Duodenal mucosa (tissue), 2 donors: ENCODE data around the gene DCD.

ENCODE experiments used
- H3K27ac ChIP-seq: one replicate; pipeline ENCODE4 v1.7.0; 2013; ENCODE audit warnings: low read depth, low read length
- H3K27me3 ChIP-seq, 2 donors: one replicate each; pipeline ENCODE4 v1.7.0; 2013; ENCODE audit warnings: low read length in 2 of 2, control low read depth in 1 of 2; ENCODE audit not compliant: insufficient read depth in 2 of 2, control insufficient read depth in 1 of 2
- H3K36me3 ChIP-seq, 2 donors: one replicate each; pipeline ENCODE4 v1.7.0; 2013; ENCODE audit warnings: low read length in 2 of 2, control low read depth in 1 of 2; ENCODE audit not compliant: insufficient read depth in 2 of 2, control insufficient read depth in 1 of 2
- H3K4me1 ChIP-seq, 2 donors: one replicate each; pipeline ENCODE4 v1.7.0; 2013; ENCODE audit warnings: low read length in 2 of 2, control low read depth in 1 of 2; ENCODE audit not compliant: insufficient read depth in 2 of 2, control insufficient read depth in 1 of 2
- H3K4me3 ChIP-seq, 2 donors: one replicate each; pipeline ENCODE4 v1.7.0; 2013; ENCODE audit warnings: low read length in 2 of 2, low read depth in 1 of 2
- H3K9ac ChIP-seq, 2 donors: one replicate each; pipeline ENCODE4 v1.7.0; 2013; ENCODE audit warnings: low read length in 2 of 2, low read depth in 1 of 2
- H3K9me3 ChIP-seq, 2 donors: one replicate each; pipeline ENCODE4 v1.7.0; 2013; ENCODE audit warnings: low read length in 2 of 2, control low read depth in 1 of 2; ENCODE audit not compliant: control insufficient read depth in 1 of 2

The DCD gene

GRCh38 chr12:54631551-54631950, 16.6 kb downstream of the DCD start:
- H3K4me1 ChIP-seq: no peaks in the 10 kb centered on the region
- no peaks in the 10 kb centered on the region for H3K27me3 ChIP-seq
- no peak overlapping the region for H3K4me3 ChIP-seq

DNA sequence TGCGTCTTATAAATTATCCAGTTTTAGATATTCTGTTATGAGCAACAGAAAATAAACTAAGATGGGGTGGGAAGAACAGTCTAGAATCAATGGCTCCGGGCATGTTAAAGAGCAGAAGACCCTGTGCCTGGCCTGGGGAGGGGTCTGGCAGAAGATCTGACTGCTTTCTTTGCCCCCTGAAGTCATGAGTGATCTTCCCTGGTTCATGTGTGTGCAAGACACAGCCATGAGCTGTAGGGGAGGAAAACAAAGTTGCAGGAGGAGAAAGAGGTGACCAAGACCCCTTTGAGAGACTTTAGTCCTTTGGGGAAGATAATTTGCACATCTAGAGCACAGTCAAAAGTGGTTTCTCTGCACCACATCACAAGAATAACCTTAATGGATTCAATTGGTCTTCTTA, 18.2 kb downstream of the DCD start:
- H3K4me1 ChIP-seq: no peaks in the 10 kb centered on the region
- H3K27me3 ChIP-seq: peaks cover 0 to 3% of the 10 kb centered on the region in 2 donors
- no peak overlapping the region for H3K4me3 ChIP-seq
- H3K27ac ChIP-seq: no peak overlapping the region
- H3K9ac ChIP-seq: no peak overlapping the region
- no peaks in the 10 kb centered on the region for H3K36me3 ChIP-seq
- peaks cover 0 to 3% of the 10 kb centered on the region in 2 donors for H3K9me3 ChIP-seq

More at GRCh38 chr12:54631551-54631950, 16.6 kb downstream of the DCD start:
- H3K9me3 ChIP-seq: peaks cover 0 to 3% of the 10 kb centered on the region in 2 donors
- no peak overlapping the region for H3K27ac ChIP-seq
- H3K36me3 ChIP-seq: no peaks in the 10 kb centered on the region
- H3K9ac ChIP-seq: no peak overlapping the region

- H3K9ac ChIP-seq: no peak overlapping the region
- no peaks in the 10 kb centered on the region for H3K4me1 ChIP-seq
- no peak overlapping the region for H3K4me3 ChIP-seq
- H3K27ac ChIP-seq: no peak overlapping the region
- peaks cover 0 to 3% of the 10 kb centered on the region in 2 donors for H3K9me3 ChIP-seq
- H3K36me3 ChIP-seq: no peaks in the 10 kb centered on the region
- peaks cover under 1 to 8% of the 10 kb centered on the region in 2 donors for H3K27me3 ChIP-seq
These were observed 19.8 kb downstream of the DCD start for GRCh38 chr12:54628186-54628846.

- peaks cover 0 to 3% of the 10 kb centered on the region in 2 donors for H3K9me3 ChIP-seq
- H3K27ac ChIP-seq: no peak overlapping the region
- H3K27me3 ChIP-seq: peaks cover 4 to 8% of the 10 kb centered on the region in 2 donors
- no peaks in the 10 kb centered on the region for H3K4me1 ChIP-seq
- no peak overlapping the region for H3K4me3 ChIP-seq
- H3K36me3 ChIP-seq: no peaks in the 10 kb centered on the region
- no peak overlapping the region for H3K9ac ChIP-seq
These were observed 20.9 kb downstream of the DCD start for GRCh38 chr12:54627304-54627703.

DNA sequence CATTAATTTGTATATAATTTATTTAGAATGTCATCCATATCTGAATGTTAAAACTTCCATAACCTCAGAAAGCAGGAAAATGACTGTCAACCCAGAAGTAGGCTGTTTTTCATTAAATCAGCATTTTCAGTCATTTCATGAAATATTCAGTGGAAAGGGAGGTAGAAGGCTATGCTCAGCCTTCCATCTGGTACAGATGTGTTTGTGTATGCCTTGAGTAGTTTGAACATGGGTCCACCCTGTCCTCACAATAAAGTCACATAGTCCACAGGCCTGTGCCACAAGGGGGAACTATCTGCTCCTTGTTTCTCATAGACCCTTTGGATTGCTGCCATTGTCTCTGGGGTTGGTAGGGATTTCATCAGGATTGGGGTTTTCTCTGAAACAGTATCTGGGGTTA, 22.6 kb downstream of the DCD start:
- no peak overlapping the region for H3K27ac ChIP-seq
- H3K36me3 ChIP-seq: no peaks in the 10 kb centered on the region
- H3K4me3 ChIP-seq: no peak overlapping the region
- peaks cover 4 to 11% of the 10 kb centered on the region in 2 donors for H3K27me3 ChIP-seq
- no peaks in the 10 kb centered on the region for H3K4me1 ChIP-seq
- H3K9ac ChIP-seq: no peak overlapping the region
- peaks cover 0 to 3% of the 10 kb centered on the region in 2 donors for H3K9me3 ChIP-seq

GRCh38 chr12:54624315-54625279, 23.6 kb downstream of the DCD start:
- Histone ChIP-seq H3K27ac (no peak overlapping the region), H3K9ac (no peak overlapping the region), H3K4me1 (no peaks in the 10 kb centered on the region), H3K36me3 (no peaks in the 10 kb centered on the region), H3K27me3 (peaks cover 4 to 11% of the 10 kb centered on the region in 2 donors), H3K4me3 (no peak overlapping the region), H3K9me3 (peaks cover 0 to 3% of the 10 kb centered on the region in 2 donors)

DNA sequence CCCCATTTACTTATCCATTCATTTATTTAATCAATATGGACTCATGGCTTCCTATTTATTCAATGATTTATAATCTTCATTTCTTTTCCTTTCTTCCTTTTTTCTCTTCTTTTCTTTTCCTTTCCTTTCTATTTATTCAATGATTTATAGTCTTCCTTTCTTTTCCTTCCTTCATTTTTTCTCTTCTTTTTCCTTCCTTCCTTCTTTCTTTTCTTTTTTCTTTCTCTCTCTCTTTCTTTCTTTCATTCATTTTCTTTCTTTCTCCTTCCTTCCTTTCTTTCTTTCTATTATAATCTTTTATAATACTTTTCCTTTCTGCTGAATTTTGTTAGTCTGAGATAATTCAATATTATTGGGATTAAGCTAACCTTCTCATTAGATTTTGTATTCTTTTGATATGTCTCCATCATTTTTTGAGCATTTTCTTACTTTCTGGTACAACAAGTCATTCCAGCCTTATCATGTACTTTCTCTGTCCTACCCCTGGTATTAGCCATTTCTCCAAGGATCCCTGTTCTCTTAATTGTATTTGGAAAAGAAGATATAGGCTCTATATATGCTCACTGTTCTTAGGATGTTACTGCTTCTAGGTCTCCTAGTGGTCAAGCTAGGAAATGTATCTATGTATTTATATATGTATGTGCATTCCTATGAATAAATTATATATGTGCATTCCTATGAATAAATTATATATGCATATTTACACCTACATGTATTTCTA, 25.5 kb downstream of the DCD start:
- Histone ChIP-seq H3K9me3 (peaks cover 0 to 3% of the 10 kb centered on the region in 2 donors), H3K36me3 (no peaks in the 10 kb centered on the region), H3K27me3 (peaks cover 4 to 18% of the 10 kb centered on the region in 2 donors), H3K4me3 (no peak overlapping the region), H3K4me1 (no peaks in the 10 kb centered on the region), H3K27ac (no peak overlapping the region), H3K9ac (no peak overlapping the region)

DNA sequence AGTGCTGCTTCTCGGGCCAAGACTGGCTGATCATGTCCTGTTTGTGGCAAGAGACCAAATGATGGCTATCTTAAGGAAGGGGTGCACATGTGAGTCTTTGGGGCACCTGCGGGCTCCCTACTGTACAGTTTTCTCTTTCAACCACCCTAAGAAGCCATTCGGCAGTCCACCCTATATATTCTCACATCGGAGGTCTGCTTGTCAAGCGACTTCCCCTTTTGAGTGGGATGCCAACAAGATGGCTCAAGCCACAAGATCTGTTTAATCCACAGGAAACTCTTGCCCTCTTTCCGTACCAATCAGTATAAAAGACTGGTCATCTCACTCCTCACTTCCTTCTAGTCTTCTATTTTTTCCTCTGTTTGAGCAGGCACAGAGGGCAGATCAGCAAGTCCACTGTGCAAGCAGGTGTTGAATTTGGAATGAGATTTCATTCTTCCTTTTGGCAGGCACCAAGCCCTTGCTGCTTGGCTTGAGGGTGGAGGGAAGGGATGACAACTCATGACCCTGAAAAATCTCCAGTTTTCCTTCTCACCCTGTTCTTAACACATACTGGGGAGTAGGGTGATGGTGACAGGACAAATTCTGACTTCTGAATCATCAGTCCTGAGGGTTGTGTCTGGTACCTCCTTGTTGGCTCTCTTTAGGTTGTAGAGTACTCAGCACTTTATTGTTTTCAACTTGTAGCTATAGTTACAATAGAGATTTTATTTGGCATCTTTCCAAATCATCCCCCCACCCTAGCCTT, 31.1 kb downstream of the DCD start:
- Histone ChIP-seq H3K36me3 (no peaks in the 10 kb centered on the region), H3K9ac (no peak overlapping the region), H3K27me3 (peaks cover 4 to 22% of the 10 kb centered on the region in 2 donors), H3K27ac (no peak overlapping the region), H3K4me1 (no peaks in the 10 kb centered on the region), H3K9me3 (no peaks in the 10 kb centered on the region), H3K4me3 (no peak overlapping the region)

GRCh38 chr12:54612225-54612750, 35.9 kb downstream of the DCD start:
- H3K9ac ChIP-seq: no peak overlapping the region
- peaks cover 8 to 21% of the 10 kb centered on the region in 2 donors for H3K27me3 ChIP-seq
- no peaks in the 10 kb centered on the region for H3K9me3 ChIP-seq
- no peaks in the 10 kb centered on the region for H3K4me1 ChIP-seq
- no peaks in the 10 kb centered on the region for H3K36me3 ChIP-seq
- no peak overlapping the region for H3K4me3 ChIP-seq
- H3K27ac ChIP-seq: no peak overlapping the region
